ENCODE results near the gene COL4A2.
"Not testable (repeated sequence)": the region's sequence is repeated elsewhere in the genome, so short reads cannot be mapped to it uniquely, and the experiment has no call there.

Gene COL4A2

GRCh38 chr13:110517505-110518225 lies 210.6 kb downstream of the COL4A2 start:
- no peak for DNase-seq (ENCODE audit: low read depth)

GRCh38 chr13:110518226-110518525 lies 211.1 kb downstream of the COL4A2 start:
- no peak for DNase-seq (ENCODE audit: low read depth)

- DNase-seq (ENCODE audit: low read depth), result no peak
Measured at GRCh38 chr13:110518571-110518970, 211.5 kb downstream of the COL4A2 start.

- no peak for DNase-seq (ENCODE audit: low read depth)
Measured at GRCh38 chr13:110519046-110519445, 212.0 kb downstream of the COL4A2 start.

- no peak for DNase-seq (ENCODE audit: low read depth)
Measured at GRCh38 chr13:110519506-110519905, 212.4 kb downstream of the COL4A2 start.

- DNase-seq (ENCODE audit: low read depth), result no peak
Measured at GRCh38 chr13:110520431-110521295, 213.6 kb downstream of the COL4A2 start.

- DNase-seq (ENCODE audit: low read depth), result no peak
Measured at GRCh38 chr13:110521296-110521680, 214.2 kb downstream of the COL4A2 start.

- DNase-seq (ENCODE audit: low read depth), result no peak
Measured at GRCh38 chr13:110521946-110522345, 214.9 kb downstream of the COL4A2 start.

GRCh38 chr13:110522721-110523120 lies 215.6 kb downstream of the COL4A2 start:
- no peak for DNase-seq (ENCODE audit: low read depth)

- DNase-seq (ENCODE audit: low read depth), result no peak
Measured at GRCh38 chr13:110523180-110523579, 216.1 kb downstream of the COL4A2 start.

GRCh38 chr13:110523838-110524540 lies 216.9 kb downstream of the COL4A2 start:
- no peak for DNase-seq (ENCODE audit: low read depth)

- no peak for DNase-seq (ENCODE audit: low read depth)
Measured at GRCh38 chr13:110524541-110525257, 217.6 kb downstream of the COL4A2 start.

GRCh38 chr13:110525328-110526319 lies 218.5 kb downstream of the COL4A2 start:
- DNase-seq (ENCODE audit: low read depth), result no peak

- DNase-seq (ENCODE audit: low read depth), result no peak
Measured at GRCh38 chr13:110528371-110528770, 221.3 kb downstream of the COL4A2 start.

- no peak for DNase-seq (ENCODE audit: low read depth)
Measured at GRCh38 chr13:110528911-110529310, 221.8 kb downstream of the COL4A2 start.

- no peak for DNase-seq (ENCODE audit: low read depth)
Measured at GRCh38 chr13:110529522-110530311, 222.6 kb downstream of the COL4A2 start.

- no peak for DNase-seq (ENCODE audit: low read depth)
Measured at GRCh38 chr13:110531100-110531499, 224.0 kb downstream of the COL4A2 start.

GRCh38 chr13:110531671-110532083 lies 224.6 kb downstream of the COL4A2 start:
- DNase-seq (ENCODE audit: low read depth), result no peak

- DNase-seq (ENCODE audit: low read depth), result not testable (repeated sequence)
Measured at GRCh38 chr13:110532258-110532657, 225.2 kb downstream of the COL4A2 start.
